B cell (primary cell): ENCODE measurements around the gene HAUS7. TPM values are rescaled to one million over a fixed set of nuclear protein-coding genes. Genes with fewer than 3 reads are reported as not detected.

Source experiments
- ATAC-seq: fragments of 200-7000 bp; cut with Tn5 transposase; one replicate; pipeline ENCODE4 v1.10.0; 2021; ENCODE audit warnings: low read depth, mild to moderate bottlenecking, moderate number of reproducible peaks, moderate library complexity
- CTCF ChIA-PET: fragments of 350-600 bp; sonication (Branson Sonifier 250); formaldehyde crosslinking; loops from one replicate; lab custom pipeline; 2021; ENCODE audit warnings: antibody characterized with exemption, inconsistent platforms; lab: Charles Lee
- POLR2A ChIA-PET: fragments of 350-600 bp; sonication (Branson Sonifier 250); formaldehyde crosslinking; loops from one replicate; lab custom pipeline; 2021; ENCODE audit warnings: antibody characterized with exemption; lab: Charles Lee
- DNase-seq: peaks from one replicate; pipeline ENCODE4 v3.0.0; 2013
- H2AFZ ChIP-seq: 2 replicates; pipeline ENCODE4 v1.6.1; 2012; ENCODE audit warnings: mild to moderate bottlenecking, low read depth, low read length; ENCODE audit not compliant: insufficient read depth, poor library complexity, severe bottlenecking
- H3K27ac ChIP-seq, 2 donors: 1 replicate in 1 of 2; 2 replicates in 1 of 2; pipeline ENCODE4 v1.5.1; 2012 to 2013; ENCODE audit warnings: low read length in 2 of 2, mild to moderate bottlenecking in 2 of 2, moderate library complexity in 1 of 2
- H3K27me3 ChIP-seq, 4 experiments: fragments of 200-600 bp in 1 of 4; sonication (generic) in 1 of 4; replicated peaks in 1 of 4; 1 replicate in 2 of 4; 2 replicates in 2 of 4; pipeline versions ENCODE4 v1.6.1 to v1.7.0; 2013 to 2016; ENCODE audit warnings: low read length in 3 of 4, mild to moderate bottlenecking in 2 of 4, mixed read lengths in 1 of 4, moderate library complexity in 1 of 4; ENCODE audit not compliant: insufficient read depth in 4 of 4, control insufficient read depth in 3 of 4; ENCODE audit errors: control extremely low read depth in 1 of 4
- H3K36me3 ChIP-seq, 2 experiments: replicated peaks in 1 of 2; 1 replicate in 1 of 2; 2 replicates in 1 of 2; pipeline versions ENCODE4 v1.6.1 to v1.7.1; 2013; ENCODE audit warnings: low read length in 1 of 2; ENCODE audit not compliant: insufficient read depth in 2 of 2, control insufficient read depth in 1 of 2; ENCODE audit errors: control extremely low read depth in 1 of 2, extremely low read depth in 1 of 2
- H3K4me1 ChIP-seq, 2 donors: fragments of 200-600 bp in 1 of 2; sonication (generic) in 1 of 2; 1 replicate in 1 of 2; 2 replicates in 1 of 2; pipeline versions ENCODE4 v1.5.1 to v1.6.1; 2013 to 2017; ENCODE audit warnings: low read length in 2 of 2; ENCODE audit not compliant: control insufficient read depth in 2 of 2, insufficient read depth in 2 of 2
- H3K4me2 ChIP-seq: replicated peaks from 2 replicates; pipeline ENCODE3; 2012; ENCODE audit warnings: mild to moderate bottlenecking, low read depth, low read length; ENCODE audit not compliant: poor library complexity, severe bottlenecking
- H3K4me3 ChIP-seq, 5 experiments: fragments of 200-600 bp in 1 of 5; sonication (generic) in 1 of 5; 1 replicate in 3 of 5; 2 replicates in 2 of 5; pipeline versions ENCODE4 v1.5.1 to v1.7.0; 2011 to 2016; ENCODE audit warnings: low read length in 4 of 5, mild to moderate bottlenecking in 4 of 5, low read depth in 2 of 5, control low read depth in 1 of 5, moderate library complexity in 1 of 5; ENCODE audit not compliant: insufficient read depth in 1 of 5; ENCODE audit errors: control extremely low read depth in 1 of 5, extremely low read depth in 1 of 5
- H3K79me2 ChIP-seq: fragments of 200-600 bp; sonication (generic); one replicate; pipeline ENCODE4 v1.6.0; 2016; ENCODE audit warnings: low read length; ENCODE audit not compliant: control insufficient read depth, insufficient read depth
- H3K9ac ChIP-seq: fragments of 200-600 bp; sonication (generic); 2 replicates; pipeline ENCODE4 v1.6.1; 2017; ENCODE audit warnings: mild to moderate bottlenecking, low read length, moderate library complexity
- H3K9me3 ChIP-seq, 3 donors: one replicate each; pipeline versions ENCODE4 v1.6.1 to v1.7.1; 2013; ENCODE audit warnings: low read length in 2 of 3; ENCODE audit not compliant: control insufficient read depth in 2 of 3, insufficient read depth in 1 of 3; ENCODE audit errors: control extremely low read depth in 1 of 3
- H4K20me1 ChIP-seq: 2 replicates; pipeline ENCODE4 v1.6.0; 2012; ENCODE audit warnings: mild to moderate bottlenecking, low read length; ENCODE audit not compliant: insufficient read depth, control insufficient read depth, poor library complexity, severe bottlenecking
- H3K27ac Mint-ChIP-seq: one replicate; pipeline ENCODE4 v1.8.0; 2021; ENCODE audit warnings: mixed read lengths
- H3K27me3 Mint-ChIP-seq: one replicate; pipeline ENCODE4 v1.8.0; 2021; ENCODE audit warnings: mixed read lengths
- H3K4me1 Mint-ChIP-seq: one replicate; pipeline ENCODE4 v1.8.0; 2021; ENCODE audit warnings: mixed read lengths
- H3K4me3 Mint-ChIP-seq: one replicate; pipeline ENCODE4 v1.8.0; 2021; ENCODE audit warnings: mixed read lengths
- H3K9me3 Mint-ChIP-seq: one replicate; pipeline ENCODE4 v1.8.0; 2022; ENCODE audit warnings: mixed read lengths; ENCODE audit not compliant: insufficient read depth
- CTCF ChIP-seq: fragments of 200-600 bp; IDR thresholded peaks from one replicate; pipeline ENCODE4 v1.8.0; 2022; ENCODE audit warnings: antibody characterized with exemption, mild to moderate bottlenecking
- EZH2 ChIP-seq: IDR thresholded peaks from 2 replicates; pipeline ENCODE4 v1.6.1; 2012; ENCODE audit warnings: borderline replicate concordance, low read depth, mild to moderate bottlenecking, moderate library complexity, low read length; ENCODE audit not compliant: insufficient read depth, poor library complexity, severe bottlenecking
- WGBS: methylation state at CpG from one replicate; pipeline ENCODE4 v1.1.5; 2013; ENCODE audit warnings: missing lambda C conversion rate; ENCODE audit not compliant: insufficient coverage; 5-methylcytosine and 5-hydroxymethylcytosine counted together
- intact Hi-C: fragments of 100-400 bp; cut with micrococcal nuclease; formaldehyde crosslinking; loops from one replicate; pipeline ENCODE4 v1.10.0; 2022
- polyA plus RNA-seq: library from polyadenylated mRNA; depleted of rRNA; stranded (reverse); fragments of >200 nt; gene quantifications from 2 replicates; pipeline ENCODE4 v1.2.3, GENCODE V29; 2012
- total RNA-seq, 2 donors: library from RNA; stranded (reverse); fragments of 120-200 nt in 1 of 2; gene quantifications; 1 replicate in 1 of 2; 2 replicates in 1 of 2; pipeline versions ENCODE4 v1.2.3 to v1.2.4, GENCODE V29; 2013 to 2022

The HAUS7 gene
- total and polyA plus RNA-seq, 2 donors (not counting 1 experiment from before 2014, with no cell fraction given), result 25.2 to 26.9 TPM

GRCh38 chrX:153416781-153417450 is 53.5 kb downstream of the HAUS7 start:
- ATAC-seq (no peak), DNase-seq (no peak)
- H3K27ac Mint-ChIP-seq, result no peak overlapping the region
- Histone ChIP-seq H3K4me3 (no peak overlapping the region), H3K4me1 (peaks cover 7 to 8% of the 10 kb centered on the region in 2 donors), H3K4me2 (no peak overlapping the region), H3K36me3 (no peaks in the 10 kb centered on the region), H3K27me3 (no peaks in the 10 kb centered on the region), H3K9me3 (no peaks in the 10 kb centered on the region), H3K27ac (no peak overlapping the region), H4K20me1 (no peaks in the 10 kb centered on the region), H3K9ac (no peak overlapping the region), H3K79me2 (no peaks in the 10 kb centered on the region), H2AFZ (no peak overlapping the region)
- CTCF ChIA-PET, result no interaction called here
- H3K4me1 Mint-ChIP-seq, result peaks cover 6% of the 10 kb centered on the region
- no peak for TF ChIP-seq EZH2
- TF ChIP-seq CTCF, result no peak
- no CpG with 5 or more reads among the region's 12 CpGs for WGBS
- no peaks in the 10 kb centered on the region for H3K9me3 Mint-ChIP-seq
- H3K27me3 Mint-ChIP-seq, result no peaks in the 10 kb centered on the region
- intact Hi-C loops, result no loop called here
- POLR2A ChIA-PET, result no interaction called here
- H3K4me3 Mint-ChIP-seq, result no peak overlapping the region

GRCh38 chrX:153414856-153415510 is 55.4 kb downstream of the HAUS7 start:
- TF ChIP-seq EZH2 (no peak), CTCF (no peak)
- Histone ChIP-seq H3K4me2 (no peak overlapping the region), H4K20me1 (no peaks in the 10 kb centered on the region), H3K27me3 (no peaks in the 10 kb centered on the region), H3K27ac (no peak overlapping the region), H3K9ac (no peak overlapping the region), H3K36me3 (no peaks in the 10 kb centered on the region), H3K9me3 (no peaks in the 10 kb centered on the region), H3K4me1 (peaks cover 9 to 11% of the 10 kb centered on the region in 2 donors), H3K79me2 (no peaks in the 10 kb centered on the region), H3K4me3 (no peak overlapping the region), H2AFZ (no peak overlapping the region)
- intact Hi-C loops, result no loop called here
- CTCF ChIA-PET, result no interaction called here
- Mint-ChIP-seq H3K27me3 (no peaks in the 10 kb centered on the region), H3K27ac (no peak overlapping the region), H3K4me3 (no peak overlapping the region), H3K9me3 (no peaks in the 10 kb centered on the region), H3K4me1 (peaks cover 8% of the 10 kb centered on the region)
- DNase-seq, result no peak
- ATAC-seq, result no peak
- 96% methylated on average over 6 of the region's 9 CpGs for WGBS
- POLR2A ChIA-PET, result no interaction called here
